Kidney (tissue), 14 donors: ENCODE data around the gene DEFB124. TPM values are rescaled to one million over a fixed set of nuclear protein-coding genes. Genes with fewer than 3 reads are reported as not detected.
A peak's percentile ranks its signal among the peaks of the same experiment; 100 is the strongest.

ENCODE experiments used
- DNase-seq, 5 donors: peaks; one replicate each; pipeline ENCODE4 v3.0.0-alpha.2; 2013 to 2020
- FAIRE-seq: peaks from 2 replicates; lab custom pipeline; 2012; peaks lifted over from hg19 to GRCh38; lab: Jason Lieb, UNC
- H3K27ac ChIP-seq, 2 donors: one replicate each; pipeline ENCODE4 v1.7.0; 2013; ENCODE audit warnings: low read depth in 2 of 2, low read length in 2 of 2, inconsistent platforms in 1 of 2
- H3K27me3 ChIP-seq: one replicate; pipeline ENCODE4 v1.7.1; 2013; ENCODE audit warnings: low read length, inconsistent platforms; ENCODE audit not compliant: control insufficient read depth, insufficient read depth
- H3K36me3 ChIP-seq, 3 donors: one replicate each; pipeline versions ENCODE4 v1.7.0 to v1.7.1; 2013; ENCODE audit warnings: low read length in 3 of 3, control low read depth in 1 of 3, inconsistent platforms in 1 of 3; ENCODE audit not compliant: insufficient read depth in 3 of 3, control insufficient read depth in 2 of 3
- H3K4me1 ChIP-seq, 3 donors: one replicate each; pipeline versions ENCODE4 v1.7.0 to v1.7.1; 2013; ENCODE audit warnings: low read length in 3 of 3, inconsistent platforms in 1 of 3, low read depth in 1 of 3; ENCODE audit not compliant: control insufficient read depth in 2 of 3, insufficient read depth in 2 of 3
- H3K4me3 ChIP-seq, 3 donors: one replicate each; pipeline versions ENCODE4 v1.7.0 to v1.8.1; 2013; ENCODE audit warnings: low read length in 3 of 3, control low read depth in 1 of 3, inconsistent platforms in 1 of 3
- H3K9ac ChIP-seq, 3 donors: one replicate each; pipeline versions ENCODE4 v1.7.0 to v1.7.1; 2013; ENCODE audit warnings: low read length in 3 of 3, control low read depth in 1 of 3, inconsistent platforms in 1 of 3
- H3K9me3 ChIP-seq, 3 donors: one replicate each; pipeline versions ENCODE4 v1.7.0 to v1.7.1; 2013; ENCODE audit warnings: low read length in 3 of 3, control low read depth in 1 of 3, inconsistent platforms in 1 of 3; ENCODE audit not compliant: control insufficient read depth in 2 of 3, insufficient read depth in 1 of 3
- CTCF ChIP-seq: IDR thresholded peaks from 3 replicates; pipeline ENCODE4 v1.5.1; 2012; ENCODE audit warnings: mild to moderate bottlenecking, moderate library complexity, borderline replicate concordance; ENCODE audit not compliant: insufficient read depth; ENCODE audit errors: extremely low read depth
- intact Hi-C: fragments of 100-400 bp; cut with DNase I; formaldehyde crosslinking; loops from one replicate; pipeline ENCODE4 v1.11.1; 2022
- polyA plus RNA-seq: library from polyadenylated mRNA; stranded (reverse); fragments of 350-450 nt; fragmentation: Illumina TruSeq; extraction: RNeasy Lipid Tissue Mini Kit (QIAGEN cat#74804); gene quantifications from one replicate; pipeline ENCODE4 v1.2.3, GENCODE V29; 2014; ENCODE audit warnings: low read depth, low replicate concordance; ENCODE audit not compliant: insufficient read depth
- total RNA-seq: library from RNA; stranded (reverse); fragmentation: NEBNext Ultra II Directional; extraction: Animal tissue kit (Norgen Biotek cat#: 25700); gene quantifications from one replicate; pipeline ENCODE4 v1.2.1, GENCODE V29; 2021
- donor health status: control.
- donor health status: control.
- donor health status: control.
- donor health status: control.
- donor health status: control.
- donor health status: DM: yes; HTN: yes; CAD: no.
- donor health status: Normal renal cell carcinoma (clear cell type).

Gene DEFB124
- total and polyA plus RNA-seq, 2 donors from 2014 or later, result 2.5 TPM; not detected in 1

- no peak overlapping the region for H3K27ac ChIP-seq
Observed at GRCh38 chr20:31517373-31517772, 42.4 kb upstream of the DEFB124 start.

DNA sequence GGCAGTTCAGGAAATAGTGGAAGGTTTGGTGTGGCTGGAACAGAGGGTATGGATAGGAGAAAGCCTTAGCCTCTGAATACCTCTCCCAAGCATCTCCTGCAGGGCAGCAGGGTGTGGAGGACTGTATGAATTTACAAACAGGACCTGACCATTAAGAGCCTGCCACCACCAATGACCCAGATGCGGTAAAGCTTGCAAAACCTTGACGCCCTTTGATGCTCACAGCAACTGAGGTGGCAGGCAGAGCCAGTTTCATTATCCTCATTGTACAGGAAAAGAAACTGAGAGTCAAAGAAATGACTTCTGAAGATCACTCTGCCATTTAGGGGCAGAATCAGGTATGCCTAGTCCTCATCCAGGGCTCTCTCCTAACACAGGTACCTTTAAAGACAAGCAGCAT is 41.7 kb upstream of the DEFB124 start:
- no peak for FAIRE-seq
- Histone ChIP-seq H3K9ac (no peak overlapping the region), H3K4me3 (no peak overlapping the region), H3K27ac (no peak overlapping the region), H3K4me1 (peaks cover 3 to 24% (median 6%) of the 10 kb centered on the region in 3 donors), H3K9me3 (no peaks in the 10 kb centered on the region), H3K36me3 (peaks cover 0 to 3% (median 0%) of the 10 kb centered on the region in 3 donors), H3K27me3 (no peaks in the 10 kb centered on the region)
- no peak for TF ChIP-seq CTCF
- intact Hi-C loops, result no loop called here
- DNase-seq, result no peak

More at GRCh38 chr20:31517373-31517772, 42.4 kb upstream of the DEFB124 start:
- no peak overlapping the region for H3K9ac ChIP-seq
- no peaks in the 10 kb centered on the region for H3K27me3 ChIP-seq
- H3K4me1 ChIP-seq, result peaks cover 3 to 24% (median 6%) of the 10 kb centered on the region in 3 donors
- FAIRE-seq (no peak), DNase-seq (peak in 2 of 5 donors; percentile 24 to 42)
- H3K9me3 ChIP-seq, result no peaks in the 10 kb centered on the region
- peaks cover 0 to 3% (median 0%) of the 10 kb centered on the region in 3 donors for H3K36me3 ChIP-seq
- intact Hi-C loops, result no loop called here
- TF ChIP-seq CTCF, result no peak
- H3K4me3 ChIP-seq, result no peak overlapping the region

GRCh38 chr20:31516166-31516565 is 41.2 kb upstream of the DEFB124 start:
- Histone ChIP-seq H3K9me3 (no peaks in the 10 kb centered on the region), H3K36me3 (peaks cover 0 to 3% (median 0%) of the 10 kb centered on the region in 3 donors), H3K4me3 (no peak overlapping the region), H3K9ac (peak overlapping the region in 1 of 3 donors; percentile 92), H3K27me3 (no peaks in the 10 kb centered on the region), H3K27ac (no peak overlapping the region), H3K4me1 (peaks cover 3 to 24% (median 6%) of the 10 kb centered on the region in 3 donors)
- intact Hi-C loops, result no loop called here
- FAIRE-seq (no peak), DNase-seq (peak in 1 of 5 donors; percentile 7)
- TF ChIP-seq CTCF, result no peak

DNA sequence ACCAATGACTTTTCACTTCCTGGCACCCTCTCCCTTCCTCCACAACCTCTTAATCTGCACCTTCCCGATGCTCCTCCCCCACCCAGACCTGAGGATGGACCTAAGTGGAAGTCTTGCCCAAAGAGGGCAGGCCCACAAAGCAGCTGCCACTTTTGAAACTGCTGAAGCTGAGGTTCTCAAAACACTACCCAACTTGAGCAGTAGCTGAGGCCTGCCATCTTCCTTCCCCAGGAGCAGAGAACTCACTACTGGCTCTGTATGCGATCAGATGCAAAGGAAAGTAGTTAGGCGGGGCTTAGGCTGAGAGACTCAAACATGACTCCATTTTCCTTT is 40.8 kb upstream of the DEFB124 start:
- Histone ChIP-seq H3K9ac (peak overlapping the region in 2 of 3 donors; percentile 89 to 92), H3K27ac (no peak overlapping the region), H3K9me3 (no peaks in the 10 kb centered on the region), H3K4me3 (peak overlapping the region; percentile 89 to 99 (median 95)), H3K4me1 (peaks cover 3 to 24% (median 6%) of the 10 kb centered on the region in 3 donors), H3K36me3 (peaks cover 0 to 3% (median 0%) of the 10 kb centered on the region in 3 donors), H3K27me3 (no peaks in the 10 kb centered on the region)
- TF ChIP-seq CTCF, result no peak
- FAIRE-seq, result no peak
- DNase-seq, result peak in 1 of 5 donors; percentile 9
- intact Hi-C loops, result no loop called here
